ENCODE measurements around the gene RPL7L1. TPM values are rescaled to one million over a fixed set of nuclear protein-coding genes. Genes with fewer than 3 reads are reported as not detected.

RPL7L1 gene
- total and polyA plus RNA-seq, 2 of the 13 experiments (the other 11 are each of a cell fraction or from before 2014, with no cell fraction given): 51.6 to 179 TPM

DNA sequence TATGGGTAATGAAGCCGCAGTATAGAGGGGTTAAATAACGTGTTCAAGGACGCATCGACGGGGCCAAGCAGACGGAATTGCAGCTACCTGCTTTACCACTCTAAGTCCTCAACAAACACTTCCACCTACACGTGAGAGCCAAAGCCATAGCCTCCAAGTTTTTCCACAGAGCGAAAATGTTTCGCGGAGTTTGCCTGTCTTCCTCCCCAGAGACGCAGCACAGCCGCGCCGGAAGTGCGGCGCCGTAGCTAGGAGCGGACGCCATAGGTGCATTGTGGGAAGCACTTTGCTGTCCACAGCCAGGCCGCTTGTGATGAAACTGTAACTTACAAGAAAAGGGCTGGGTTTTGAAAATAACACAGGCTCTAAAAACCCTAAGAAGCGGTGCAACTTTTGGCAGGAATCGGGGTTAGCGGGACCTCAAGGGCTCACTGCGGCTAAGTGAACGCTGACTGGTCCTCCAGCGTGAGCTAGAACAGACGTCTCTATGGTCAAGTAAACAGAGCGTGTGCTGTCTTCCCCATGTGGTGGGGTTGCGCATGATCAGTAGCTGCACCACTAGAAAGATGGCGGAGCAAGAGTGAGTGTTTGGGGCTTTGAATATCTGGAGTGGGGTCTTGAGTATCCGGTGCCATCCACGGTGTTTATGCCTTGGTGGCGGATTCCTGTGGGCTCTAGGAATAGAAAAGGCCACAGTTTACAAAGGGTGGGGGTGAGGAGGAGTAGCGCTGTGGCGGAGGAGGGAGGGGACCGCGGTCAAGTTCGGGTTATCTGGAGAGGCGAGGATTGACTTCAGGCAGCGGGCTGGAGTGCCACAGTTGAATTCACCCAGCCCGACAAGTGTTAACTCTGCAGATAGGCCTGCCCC, at the start of gene RPL7L1 (continued):
- peak; percentile 98 for TF ChIP-seq HINFP (CRISPR knock-in tag; IDR thresholded peaks at IDR 0.05; ENCODE audit: low read depth)
- TF ChIP-seq RAD51 (IDR thresholded peaks at IDR 0.05; ENCODE audit: borderline replicate concordance): no peak
- peak; percentile 98 for TF ChIP-seq ATF1 (CRISPR knock-in tag; IDR thresholded peaks at IDR 0.05)
- 0 out of 2 replicates have a peak, but pooled peaks have one; percentile 77 for TF ChIP-seq CENPBD1 (CRISPR knock-in tag; IDR thresholded peaks at IDR 0.05; ENCODE audit: borderline replicate concordance, low read depth)
- no peak for TF ChIP-seq EZH2 (conservative IDR thresholded peaks at IDR 0.05; ENCODE audit: low read depth, low read length)
- TF ChIP-seq ZNF720 (CRISPR knock-in tag; IDR thresholded peaks at IDR 0.05): peak; percentile 34; the same call in 1 of the 2 replicates
- TF ChIP-seq ZNF781 (CRISPR knock-in tag; IDR thresholded peaks at IDR 0.05; ENCODE audit: borderline replicate concordance, not compliant biosample characterization): peak; percentile 87
- TF ChIP-seq MAF1 (CRISPR knock-in tag; IDR thresholded peaks at IDR 0.05; ENCODE audit: borderline replicate concordance): peak; percentile 73; the same call in 1 of the 2 replicates
- TF ChIP-seq, protein P1, sequence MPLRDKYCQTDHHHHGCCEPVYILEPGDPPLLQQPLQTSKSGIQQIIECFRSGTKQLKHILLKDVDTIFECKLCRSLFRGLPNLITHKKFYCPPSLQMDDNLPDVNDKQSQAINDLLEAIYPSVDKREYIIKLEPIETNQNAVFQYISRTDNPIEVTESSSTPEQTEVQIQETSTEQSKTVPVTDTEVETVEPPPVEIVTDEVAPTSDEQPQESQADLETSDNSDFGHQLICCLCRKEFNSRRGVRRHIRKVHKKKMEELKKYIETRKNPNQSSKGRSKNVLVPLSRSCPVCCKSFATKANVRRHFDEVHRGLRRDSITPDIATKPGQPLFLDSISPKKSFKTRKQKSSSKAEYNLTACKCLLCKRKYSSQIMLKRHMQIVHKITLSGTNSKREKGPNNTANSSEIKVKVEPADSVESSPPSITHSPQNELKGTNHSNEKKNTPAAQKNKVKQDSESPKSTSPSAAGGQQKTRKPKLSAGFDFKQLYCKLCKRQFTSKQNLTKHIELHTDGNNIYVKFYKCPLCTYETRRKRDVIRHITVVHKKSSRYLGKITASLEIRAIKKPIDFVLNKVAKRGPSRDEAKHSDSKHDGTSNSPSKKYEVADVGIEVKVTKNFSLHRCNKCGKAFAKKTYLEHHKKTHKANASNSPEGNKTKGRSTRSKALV (CRISPR knock-in tag; IDR thresholded peaks at IDR 0.05): peak; percentile 71
- peak; percentile 75; the same call in 1 of the 2 replicates for TF ChIP-seq ZNF652 (CRISPR knock-in tag; IDR thresholded peaks at IDR 0.05; ENCODE audit: borderline replicate concordance, low read depth)
- TF ChIP-seq CHD2 (IDR thresholded peaks at IDR 0.05; ENCODE audit: low read depth, low read length): no peak; the same call in 1 of the 2 replicates
- TF ChIP-seq MED8 (CRISPR knock-in tag; IDR thresholded peaks at IDR 0.05; ENCODE audit: insufficient replicate concordance): peak; percentile 76
- no peak for TF ChIP-seq ZNF749 (CRISPR knock-in tag; IDR thresholded peaks at IDR 0.05; ENCODE audit: borderline replicate concordance)
- TF ChIP-seq KMT2B (CRISPR knock-in tag; IDR thresholded peaks at IDR 0.05): peak; percentile 95
- no peak for TF ChIP-seq ZNF589 (CRISPR knock-in tag; conservative IDR thresholded peaks at IDR 0.05)
- TF ChIP-seq ZSCAN9 (CRISPR knock-in tag; IDR thresholded peaks at IDR 0.05; ENCODE audit: borderline replicate concordance): peak; percentile 92
- peak; percentile 94 for TF ChIP-seq THAP11 (CRISPR knock-in tag; IDR thresholded peaks at IDR 0.05)
- peak; percentile 67; the same call in 1 of the 2 replicates for TF ChIP-seq RBAK (CRISPR knock-in tag; IDR thresholded peaks at IDR 0.05)
- peak; percentile 97 for TF ChIP-seq ZFY (CRISPR knock-in tag; IDR thresholded peaks at IDR 0.05)
- TF ChIP-seq, protein P2, sequence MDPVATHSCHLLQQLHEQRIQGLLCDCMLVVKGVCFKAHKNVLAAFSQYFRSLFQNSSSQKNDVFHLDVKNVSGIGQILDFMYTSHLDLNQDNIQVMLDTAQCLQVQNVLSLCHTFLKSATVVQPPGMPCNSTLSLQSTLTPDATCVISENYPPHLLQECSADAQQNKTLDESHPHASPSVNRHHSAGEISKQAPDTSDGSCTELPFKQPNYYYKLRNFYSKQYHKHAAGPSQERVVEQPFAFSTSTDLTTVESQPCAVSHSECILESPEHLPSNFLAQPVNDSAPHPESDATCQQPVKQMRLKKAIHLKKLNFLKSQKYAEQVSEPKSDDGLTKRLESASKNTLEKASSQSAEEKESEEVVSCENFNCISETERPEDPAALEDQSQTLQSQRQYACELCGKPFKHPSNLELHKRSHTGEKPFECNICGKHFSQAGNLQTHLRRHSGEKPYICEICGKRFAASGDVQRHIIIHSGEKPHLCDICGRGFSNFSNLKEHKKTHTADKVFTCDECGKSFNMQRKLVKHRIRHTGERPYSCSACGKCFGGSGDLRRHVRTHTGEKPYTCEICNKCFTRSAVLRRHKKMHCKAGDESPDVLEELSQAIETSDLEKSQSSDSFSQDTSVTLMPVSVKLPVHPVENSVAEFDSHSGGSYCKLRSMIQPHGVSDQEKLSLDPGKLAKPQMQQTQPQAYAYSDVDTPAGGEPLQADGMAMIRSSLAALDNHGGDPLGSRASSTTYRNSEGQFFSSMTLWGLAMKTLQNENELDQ (CRISPR knock-in tag; IDR thresholded peaks at IDR 0.05; ENCODE audit: borderline replicate concordance): no peak
- TF ChIP-seq JARID2 (CRISPR knock-in tag; IDR thresholded peaks at IDR 0.05; ENCODE audit: insufficient replicate concordance): peak; percentile 4
- TF ChIP-seq GATAD2A (CRISPR knock-in tag; IDR thresholded peaks at IDR 0.05): peak; percentile 51
- TF ChIP-seq RNF2 (conservative IDR thresholded peaks at IDR 0.05; ENCODE audit: low read depth): no peak; the same call in 1 of the 2 replicates
- no peak for TF ChIP-seq LCORL (IDR thresholded peaks at IDR 0.05)
- peak; percentile 10; the same call in 1 of the 2 replicates for TF ChIP-seq LCORL (CRISPR knock-in tag; IDR thresholded peaks at IDR 0.05)
